HFFc6 (cell line): ENCODE results near the gene HELB. TPM values are rescaled to one million over a fixed set of nuclear protein-coding genes. Genes with fewer than 3 reads are reported as not detected.
A peak's percentile ranks its signal among the peaks of the same experiment; 100 is the strongest.

ENCODE experiments used
- DNase-seq: peaks from one replicate; pipeline ENCODE4 v3.0.0-alpha.2; 2018
- H3K27ac Mint-ChIP-seq: 2 replicates; pipeline ENCODE4 v1.8.0; 2020; ENCODE audit warnings: mild to moderate bottlenecking, mixed read lengths
- H3K27me3 Mint-ChIP-seq: 2 replicates; pipeline ENCODE4 v1.8.0; 2021; ENCODE audit warnings: mild to moderate bottlenecking, moderate library complexity, mixed read lengths; ENCODE audit not compliant: insufficient read depth
- H3K36me3 Mint-ChIP-seq: 2 replicates; pipeline ENCODE4 v1.8.0; 2021; ENCODE audit warnings: low read depth, mixed read lengths
- H3K4me1 Mint-ChIP-seq: 2 replicates; pipeline ENCODE4 v1.8.0; 2020; ENCODE audit warnings: low read depth, mixed read lengths
- H3K4me3 Mint-ChIP-seq: 2 replicates; pipeline ENCODE4 v1.8.0; 2020; ENCODE audit warnings: mild to moderate bottlenecking, moderate library complexity, mixed read lengths
- H3K9me3 Mint-ChIP-seq: 2 replicates; pipeline ENCODE4 v1.8.0; 2020; ENCODE audit warnings: mild to moderate bottlenecking, mixed read lengths
- CTCF ChIP-seq: fragments of 200-600 bp; sonication (generic); IDR thresholded peaks from 2 replicates; pipeline ENCODE4 v1.5.0; 2021; ENCODE audit warnings: antibody characterized with exemption, mild to moderate bottlenecking
- total RNA-seq, 6 experiments: library from RNA; stranded (reverse); fragmentation: NEBNext Ultra II Directional; extraction: Animal tissue kit (Norgen Biotek cat#: 25700); gene quantifications; 2 replicates in 1 of 6; 3 replicates in 5 of 6; pipeline ENCODE4 v1.2.3, GENCODE V29; 2021

Gene HELB
- total RNA-seq, 6 experiments from 2014 or later: 1.4 to 2.1 (median 1.8) TPM

GRCh38 chr12:66268562-66268961 lies 33.7 kb upstream of the HELB start:
- Mint-ChIP-seq H3K27ac (no peak overlapping the region), H3K9me3 (no peaks in the 10 kb centered on the region), H3K27me3 (peaks cover 8% of the 10 kb centered on the region; the same call in 1 of the 2 replicates), H3K4me3 (no peak overlapping the region), H3K36me3 (no peaks in the 10 kb centered on the region), H3K4me1 (no peaks in the 10 kb centered on the region)
- TF ChIP-seq CTCF: no peak
- no peak for DNase-seq

GRCh38 chr12:66269142-66269541 lies 33.2 kb upstream of the HELB start:
- Mint-ChIP-seq H3K27ac (no peak overlapping the region), H3K4me3 (no peak overlapping the region), H3K9me3 (no peaks in the 10 kb centered on the region), H3K4me1 (no peaks in the 10 kb centered on the region), H3K36me3 (no peaks in the 10 kb centered on the region), H3K27me3 (peaks cover 7% of the 10 kb centered on the region; the same call in 1 of the 2 replicates)
- DNase-seq: no peak
- no peak for TF ChIP-seq CTCF

GRCh38 chr12:66269757-66270383 lies 32.4 kb upstream of the HELB start:
- TF ChIP-seq CTCF: peak; percentile 87
- Mint-ChIP-seq H3K27me3 (peaks cover 6% of the 10 kb centered on the region; the same call in 1 of the 2 replicates), H3K4me3 (no peak overlapping the region), H3K27ac (no peak overlapping the region), H3K9me3 (no peaks in the 10 kb centered on the region), H3K36me3 (no peaks in the 10 kb centered on the region), H3K4me1 (no peaks in the 10 kb centered on the region)
- DNase-seq: peak; percentile 55

GRCh38 chr12:66270613-66271012 lies 31.7 kb upstream of the HELB start:
- TF ChIP-seq CTCF: no peak
- H3K4me3 Mint-ChIP-seq: no peak overlapping the region
- no peak overlapping the region for H3K27ac Mint-ChIP-seq
- H3K4me1 Mint-ChIP-seq: no peaks in the 10 kb centered on the region
- H3K27me3 Mint-ChIP-seq: peaks cover 6% of the 10 kb centered on the region; the same call in 1 of the 2 replicates
- no peaks in the 10 kb centered on the region for H3K36me3 Mint-ChIP-seq
- DNase-seq: no peak
- H3K9me3 Mint-ChIP-seq: no peaks in the 10 kb centered on the region

- TF ChIP-seq CTCF: no peak
Measured at GRCh38 chr12:66272650-66273049, 29.6 kb upstream of the HELB start.

More at GRCh38 chr12:66272650-66273049, 29.6 kb upstream of the HELB start:
- H3K27ac Mint-ChIP-seq: no peak overlapping the region
- H3K4me1 Mint-ChIP-seq: no peaks in the 10 kb centered on the region
- no peak overlapping the region for H3K4me3 Mint-ChIP-seq
- H3K27me3 Mint-ChIP-seq: peaks cover 4% of the 10 kb centered on the region; the same call in 1 of the 2 replicates
- no peaks in the 10 kb centered on the region for H3K36me3 Mint-ChIP-seq
- no peaks in the 10 kb centered on the region for H3K9me3 Mint-ChIP-seq
- DNase-seq: no peak
